H1 (cell line): ENCODE measurements around the gene VSTM2L. TPM values are rescaled to one million over a fixed set of nuclear protein-coding genes. Genes with fewer than 3 reads are reported as not detected.
A peak's percentile ranks its signal among the peaks of the same experiment; 100 is the strongest.

ENCODE experiments used
- CTCF ChIA-PET: fragments of 300-600 bp; sonication (Branson Sonifier 250); formaldehyde crosslinking; loops from one replicate; lab custom pipeline; 2021; ENCODE audit not compliant: partially characterized antibody; lab: Charles Lee
- POLR2A ChIA-PET: fragments of 300-600 bp; sonication (Branson Sonifier 250); formaldehyde crosslinking; loops from one replicate; lab custom pipeline; 2021; ENCODE audit warnings: inconsistent platforms; ENCODE audit not compliant: partially characterized antibody; lab: Charles Lee
- DNase-seq, 2 experiments: peaks; one replicate each; pipeline versions ENCODE4 v3.0.0 to v3.0.0-alpha.2; 2010 to 2022; ENCODE audit warnings: low spot score in 2 of 2, low read depth in 1 of 2, mixed read lengths in 1 of 2
- FAIRE-seq: peaks from 2 replicates; lab custom pipeline; 2011; peaks lifted over from hg19 to GRCh38; lab: Jason Lieb, UNC
- H2AFZ ChIP-seq: 2 replicates; pipeline ENCODE4 v1.8.1; 2012; ENCODE audit warnings: low read length, inconsistent platforms
- H2AK5ac ChIP-seq: 2 replicates; pipeline ENCODE4 v1.6.1; 2013; ENCODE audit warnings: low read depth, low read length
- H2BK120ac ChIP-seq: replicated peaks from 2 replicates; pipeline ENCODE3; 2013; ENCODE audit warnings: low read depth, low read length, inconsistent platforms
- H2BK12ac ChIP-seq: 2 replicates; pipeline ENCODE4 v1.6.1; 2013; ENCODE audit warnings: low read depth, low read length
- H2BK15ac ChIP-seq: 2 replicates; pipeline ENCODE4 v1.6.1; 2013; ENCODE audit warnings: low read length
- H2BK20ac ChIP-seq: 2 replicates; pipeline ENCODE4 v1.6.1; 2013; ENCODE audit warnings: low read length
- H2BK5ac ChIP-seq: 2 replicates; pipeline ENCODE4 v1.6.1; 2013; ENCODE audit warnings: low read depth, low read length
- H3K14ac ChIP-seq: 2 replicates; pipeline ENCODE4 v1.6.1; 2013; ENCODE audit warnings: inconsistent platforms; ENCODE audit not compliant: insufficient read length
- H3K18ac ChIP-seq: 2 replicates; pipeline ENCODE4 v1.6.1; 2013; ENCODE audit warnings: low read length; ENCODE audit errors: extremely low read depth
- H3K23ac ChIP-seq: 2 replicates; pipeline ENCODE4 v1.6.1; 2013; ENCODE audit warnings: inconsistent platforms; ENCODE audit not compliant: insufficient read length
- H3K23me2 ChIP-seq: 2 replicates; pipeline ENCODE4 v1.6.1; 2013; ENCODE audit warnings: low read depth, low read length
- H3K27ac ChIP-seq: 2 replicates; pipeline ENCODE4 v1.6.1; 2011; ENCODE audit warnings: low read depth, low read length, inconsistent platforms
- H3K27me3 ChIP-seq, 4 experiments: replicated peaks in 1 of 4; 1 replicate in 1 of 4; 2 replicates in 3 of 4; pipeline versions ENCODE4 v1.6.1 to v1.8.1; 2011 to 2013; ENCODE audit warnings: low read length in 3 of 4, mild to moderate bottlenecking in 3 of 4, inconsistent platforms in 2 of 4, mixed read lengths in 2 of 4, moderate library complexity in 1 of 4; ENCODE audit not compliant: control insufficient read depth in 3 of 4, insufficient read depth in 3 of 4; ENCODE audit errors: extremely low read depth in 1 of 4
- H3K36me3 ChIP-seq, 4 experiments: 2 replicates each; pipeline versions ENCODE4 v1.6.1 to v1.8.1; 2011 to 2013; ENCODE audit warnings: mild to moderate bottlenecking in 4 of 4, low read length in 3 of 4, moderate library complexity in 2 of 4, control low read depth in 1 of 4, inconsistent platforms in 1 of 4; ENCODE audit not compliant: insufficient read depth in 4 of 4, control insufficient read depth in 2 of 4
- H3K4ac ChIP-seq: replicated peaks from 2 replicates; pipeline ENCODE3; 2013; ENCODE audit warnings: low read length, low read depth, mixed read lengths, inconsistent platforms; ENCODE audit not compliant: insufficient read length
- H3K4me1 ChIP-seq, 4 experiments: replicated peaks in 1 of 4; 1 replicate in 1 of 4; 2 replicates in 3 of 4; pipeline versions ENCODE4 v1.6.1 to v1.8.1; 2011 to 2013; ENCODE audit warnings: low read length in 3 of 4, inconsistent platforms in 2 of 4, mixed read lengths in 1 of 4; ENCODE audit not compliant: insufficient read depth in 4 of 4, control insufficient read depth in 3 of 4
- H3K4me2 ChIP-seq, 2 experiments: 2 replicates each; pipeline versions ENCODE4 v1.6.1 to v1.8.1; 2011 to 2013; ENCODE audit warnings: low read depth in 2 of 2, low read length in 2 of 2, control low read depth in 1 of 2, inconsistent platforms in 1 of 2, mild to moderate bottlenecking in 1 of 2; ENCODE audit not compliant: insufficient read depth in 1 of 2
- H3K4me3 ChIP-seq, 4 experiments: fragments of 200-600, 300-600 bp in 1 of 4; sonication (generic), shearing (Covaris generic), sonication (Bioruptor Twin) in 1 of 4; 2 replicates each; pipeline versions ENCODE4 v1.5.1 to v1.8.1; 2011 to 2016; ENCODE audit warnings: low read length in 4 of 4, low read depth in 3 of 4, control low read depth in 2 of 4, inconsistent platforms in 2 of 4, mild to moderate bottlenecking in 2 of 4, mixed read lengths in 1 of 4, moderate library complexity in 1 of 4; ENCODE audit not compliant: insufficient read depth in 2 of 4; ENCODE audit errors: extremely low read depth in 1 of 4
- H3K56ac ChIP-seq: replicated peaks from 2 replicates; pipeline ENCODE3; 2013; ENCODE audit warnings: low read depth, mild to moderate bottlenecking, mixed read lengths, low read length, inconsistent platforms; ENCODE audit not compliant: insufficient read length
- H3K79me1 ChIP-seq: 2 replicates; pipeline ENCODE4 v1.6.1; 2013; ENCODE audit warnings: low read depth, low read length, control low read depth
- H3K79me2 ChIP-seq, 2 experiments: 2 replicates each; pipeline versions ENCODE4 v1.6.1 to v1.8.1; 2012 to 2013; ENCODE audit warnings: low read length in 2 of 2, mild to moderate bottlenecking in 2 of 2, inconsistent platforms in 1 of 2; ENCODE audit not compliant: insufficient read depth in 2 of 2, control insufficient read depth in 1 of 2
- H3K9ac ChIP-seq, 4 experiments: replicated peaks in 1 of 4; 1 replicate in 1 of 4; 2 replicates in 3 of 4; pipeline versions ENCODE4 v1.6.1 to v1.8.1; 2011 to 2013; ENCODE audit warnings: low read depth in 3 of 4, low read length in 3 of 4, control low read depth in 2 of 4, mild to moderate bottlenecking in 2 of 4, moderate library complexity in 2 of 4, inconsistent platforms in 1 of 4; ENCODE audit errors: extremely low read depth in 1 of 4
- H3K9me3 ChIP-seq, 2 experiments: 2 replicates each; pipeline versions ENCODE4 v1.6.1 to v1.8.1; 2012 to 2013; ENCODE audit warnings: mild to moderate bottlenecking in 2 of 2, moderate library complexity in 2 of 2, control low read depth in 1 of 2, inconsistent platforms in 1 of 2, low read depth in 1 of 2, low read length in 1 of 2, mixed read lengths in 1 of 2; ENCODE audit not compliant: insufficient read depth in 2 of 2
- H4K20me1 ChIP-seq, 2 experiments: replicated peaks in 1 of 2; 2 replicates each; pipeline versions ENCODE3 to v1.8.1; 2011 to 2013; ENCODE audit warnings: inconsistent platforms in 2 of 2, low read length in 2 of 2, mild to moderate bottlenecking in 1 of 2; ENCODE audit not compliant: insufficient read depth in 2 of 2, control insufficient read depth in 1 of 2
- H4K5ac ChIP-seq: 2 replicates; pipeline ENCODE4 v1.6.1; 2013; ENCODE audit warnings: low read length, low read depth, mixed read lengths, inconsistent platforms; ENCODE audit not compliant: insufficient read length
- H4K8ac ChIP-seq: 2 replicates; pipeline ENCODE4 v1.8.0; 2013; ENCODE audit warnings: mild to moderate bottlenecking, moderate library complexity, low read length, inconsistent platforms; ENCODE audit not compliant: insufficient read depth; ENCODE audit errors: extremely low read depth
- H4K91ac ChIP-seq: replicated peaks from 2 replicates; pipeline ENCODE3; 2013; ENCODE audit warnings: low read length, mixed read lengths, inconsistent platforms; ENCODE audit not compliant: insufficient read length
- ASH2L ChIP-seq: fragments of 200-600, 300-600 bp; sonication (generic); IDR thresholded peaks from one replicate; pipeline ENCODE4 v1.7.1; 2017; ENCODE audit warnings: low read length
- EP300 ChIP-seq, 2 experiments: IDR thresholded peaks; 1 replicate in 1 of 2; 2 replicates in 1 of 2; pipeline ENCODE4 v1.6.1; 2011 to 2012; ENCODE audit warnings: low read depth in 2 of 2, low read length in 2 of 2, mild to moderate bottlenecking in 2 of 2, borderline replicate concordance in 1 of 2, inconsistent platforms in 1 of 2, moderate library complexity in 1 of 2
- KDM1A ChIP-seq: fragments of 200-600, 300-600 bp; sonication (generic); IDR thresholded peaks from 2 replicates; pipeline ENCODE4 v1.7.1; 2016; ENCODE audit warnings: mild to moderate bottlenecking, low read length, borderline replicate concordance
- KDM4A ChIP-seq: IDR thresholded peaks from one replicate; pipeline ENCODE4 v1.7.1; 2012; ENCODE audit warnings: low read depth, mild to moderate bottlenecking, moderate library complexity, low read length, inconsistent platforms; ENCODE audit not compliant: severe bottlenecking
- RBBP5 ChIP-seq: IDR thresholded peaks from 2 replicates; pipeline ENCODE4 v1.7.1; 2012; ENCODE audit warnings: low read depth, mild to moderate bottlenecking, inconsistent platforms, low read length, moderate library complexity, borderline replicate concordance
- RXRA ChIP-seq: IDR thresholded peaks from 2 replicates; pipeline ENCODE4 v1.6.1; 2011; ENCODE audit warnings: low read depth, mild to moderate bottlenecking, low read length, moderate library complexity; ENCODE audit not compliant: insufficient read depth
- SIN3A ChIP-seq, 2 experiments: IDR thresholded peaks in 1 of 2; conservative IDR thresholded peaks in 1 of 2; 2 replicates each; pipeline ENCODE4 v1.6.1; 2011 to 2012; ENCODE audit warnings: low read length in 2 of 2, improper control_type of control experiment in 1 of 2, low read depth in 1 of 2, mild to moderate bottlenecking in 1 of 2
- SP1 ChIP-seq: IDR thresholded peaks from 2 replicates; pipeline ENCODE4 v1.6.1; 2011; ENCODE audit warnings: low read depth, low read length
- TAF1 ChIP-seq: IDR thresholded peaks from 2 replicates; pipeline ENCODE4 v1.6.1; 2011; ENCODE audit warnings: mild to moderate bottlenecking, low read depth, low read length
- TCF12 ChIP-seq: IDR thresholded peaks from 2 replicates; pipeline ENCODE4 v1.6.1; 2011; ENCODE audit warnings: low read depth, mild to moderate bottlenecking, low read length
- WGBS, 2 experiments: shearing (Covaris generic) in 1 of 2; methylation state at CpG; one replicate each; pipeline versions ENCODE4 v1.1.6 to v1.1.7; 2013 to 2015; ENCODE audit warnings: low lambda C conversion rate in 2 of 2, mixed read lengths in 2 of 2, inconsistent platforms in 1 of 2, low coverage in 1 of 2, missing lambda C conversion rate in 1 of 2; ENCODE audit not compliant: insufficient replicate concordance in 2 of 2, insufficient coverage in 1 of 2, insufficient read length in 1 of 2; ENCODE audit errors: extremely low coverage in 1 of 2, missing lambda C conversion rate in 1 of 2; 5-methylcytosine and 5-hydroxymethylcytosine counted together
- polyA plus RNA-seq, 7 experiments: library from polyadenylated mRNA; depleted of rRNA in 3 of 7; stranded (reverse) in 5 of 7; unstranded in 2 of 7; fragments of >200 nt in 5 of 7; fragments of 200-250 nt in 2 of 7; gene quantifications; 1 replicate in 5 of 7; 2 replicates in 1 of 7; 4 replicates in 1 of 7; pipeline versions ENCODE4 v1.2.1 to v1.2.3, GENCODE V29; 2011 to 2013; ENCODE audit warnings: missing spikeins in 2 of 7, mixed read lengths in 2 of 7
- total RNA-seq: library from RNA; stranded (reverse); fragmentation: NEBNext Ultra II Directional; extraction: Animal tissue kit (Norgen Biotek cat#: 25700); gene quantifications from 2 replicates; pipeline ENCODE4 v1.2.1, GENCODE V29; 2021
- TF ChIP-seq, protein P1 (sequence below): IDR thresholded peaks from 2 replicates; pipeline ENCODE4 v1.6.1; 2011; ENCODE audit warnings: low read depth, mild to moderate bottlenecking, low read length; ENCODE audit not compliant: insufficient read depth

VSTM2L gene
- total and polyA plus RNA-seq, 2 of the 8 experiments (the other 6 are each of a cell fraction or from before 2014, with no cell fraction given), result 1.3 to 3.2 TPM

- CTCF ChIA-PET, result interaction anchor here (0.5 to 1.7 kb wide), 22 partner anchors 8 to 351 kb away, joined by 3 to 9 read pairs (median 3); partner anchors contain the start of gene VSTM2L
- H3K79me1 ChIP-seq, result no peaks in the 10 kb centered on the region
- H2BK120ac ChIP-seq, result no peak overlapping the region
- no peak overlapping the region for H3K14ac ChIP-seq
- 0 out of 2 replicates have a peak overlapping the region, but pooled peaks have one; percentile 32 for H2BK20ac ChIP-seq
- no peak overlapping the region for H3K56ac ChIP-seq
- H4K5ac ChIP-seq, result peak overlapping the region; percentile 12
- peak overlapping the region; percentile 76 to 79 for H3K4me2 ChIP-seq
- peak overlapping the region; percentile 45 for H4K91ac ChIP-seq
- H3K23ac ChIP-seq, result no peak overlapping the region
- DNase-seq, result no peak
- 0 out of 2 replicates have a peak overlapping the region, but pooled peaks have one; percentile 72 for H2BK15ac ChIP-seq
- H2BK5ac ChIP-seq, result 0 out of 2 replicates have a peak overlapping the region, but pooled peaks have one; percentile 44
- peaks cover 17% of the 10 kb centered on the region; the same call in 1 of the 2 replicates for H3K23me2 ChIP-seq
- no peak for FAIRE-seq
- H3K4me3 ChIP-seq, result peak overlapping the region; percentile 34 to 60 (median 40); a peak in 7 of 8 replicates
- H3K9me3 ChIP-seq, result no peaks in the 10 kb centered on the region
- no peak overlapping the region for H3K9ac ChIP-seq
- no peak overlapping the region for H3K27ac ChIP-seq
- H3K4ac ChIP-seq, result peak overlapping the region; percentile 65
- no peaks in the 10 kb centered on the region; a peak in 3 of 7 replicates for H3K27me3 ChIP-seq
- POLR2A ChIA-PET, result interaction anchor here (0.6 to 1.8 kb wide), 8 partner anchors 9 to 256 kb away, joined by 3 to 9 read pairs (median 3); partner anchors contain the start of genes RPRD1B, TTI1 and VSTM2L
- no peak for TF ChIP-seq ASH2L
- no peak for TF ChIP-seq EP300 (IDR thresholded peaks at IDR 0.05; ENCODE audit: borderline replicate concordance in 1 of 2, low read depth in 2 of 2, low read length in 2 of 2)
- no peak for TF ChIP-seq SIN3A (conservative IDR thresholded peaks at IDR 0.05 in 1 of 2, IDR thresholded peaks at IDR 0.05 in 1 of 2; ENCODE audit: low read depth in 1 of 2, low read length in 2 of 2)
- no peak for TF ChIP-seq TCF12
- TF ChIP-seq KDM4A, result peak; percentile 2
- TF ChIP-seq KDM1A, result peak; percentile 87; the same call in 1 of the 2 replicates
- TF ChIP-seq RBBP5, result no peak
- TF ChIP-seq TAF1, result no peak
- peak; percentile 46; the same call in 1 of the 2 replicates for TF ChIP-seq SP1
- no peak for TF ChIP-seq RXRA
- TF ChIP-seq, protein P1, sequence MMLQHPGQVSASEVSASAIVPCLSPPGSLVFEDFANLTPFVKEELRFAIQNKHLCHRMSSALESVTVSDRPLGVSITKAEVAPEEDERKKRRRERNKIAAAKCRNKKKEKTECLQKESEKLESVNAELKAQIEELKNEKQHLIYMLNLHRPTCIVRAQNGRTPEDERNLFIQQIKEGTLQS, result no peak
- H2AK5ac ChIP-seq, result no peak overlapping the region
- peaks cover 0 to 6% of the 10 kb centered on the region in 2 experiments for H4K20me1 ChIP-seq
- peak overlapping the region; percentile 87 for H3K18ac ChIP-seq
- H2AFZ ChIP-seq, result no peak overlapping the region
- 23% methylated on average over 10 of the region's 10 CpGs; no CpG with 5 or more reads in 1 of the 2 experiments for WGBS, 2 experiments
- no peaks in the 10 kb centered on the region for H3K36me3 ChIP-seq
- 0 out of 2 replicates have a peak overlapping the region, but pooled peaks have one; percentile 60 for H2BK12ac ChIP-seq
- H3K79me2 ChIP-seq, result no peaks in the 10 kb centered on the region
- H3K4me1 ChIP-seq, result peaks cover 6 to 39% (median 21%) of the 10 kb centered on the region in 4 experiments
- H4K8ac ChIP-seq, result peak overlapping the region; percentile 62
These were observed 12.5 kb downstream of the VSTM2L start for GRCh38 chr20:37915434-37915787.
